Endothelial cell (in vitro differentiated cells): ENCODE data around the gene MYOCOS. TPM values are rescaled to one million over a fixed set of nuclear protein-coding genes. Genes with fewer than 3 reads are reported as not detected.

Experiments
- DNase-seq: peaks from one replicate; pipeline ENCODE4 v3.0.0; 2021; ENCODE audit warnings: low spot score
- H3K27ac Mint-ChIP-seq: one replicate; pipeline ENCODE4 v1.8.0; 2021; ENCODE audit warnings: mixed read lengths, inconsistent platforms; ENCODE audit not compliant: unreplicated experiment
- H3K27me3 Mint-ChIP-seq: one replicate; pipeline ENCODE4 v1.8.0; 2021; ENCODE audit warnings: mild to moderate bottlenecking, moderate library complexity, mixed read lengths, inconsistent platforms; ENCODE audit not compliant: unreplicated experiment
- H3K36me3 Mint-ChIP-seq: one replicate; pipeline ENCODE4 v1.8.0; 2021; ENCODE audit warnings: mild to moderate bottlenecking, low read depth, mixed read lengths, inconsistent platforms; ENCODE audit not compliant: unreplicated experiment
- H3K4me1 Mint-ChIP-seq: one replicate; pipeline ENCODE4 v1.8.0; 2021; ENCODE audit warnings: mild to moderate bottlenecking, mixed read lengths, inconsistent platforms; ENCODE audit not compliant: unreplicated experiment
- H3K4me3 Mint-ChIP-seq: one replicate; pipeline ENCODE4 v1.8.0; 2021; ENCODE audit warnings: mild to moderate bottlenecking, mixed read lengths, inconsistent platforms; ENCODE audit not compliant: unreplicated experiment
- H3K9me3 Mint-ChIP-seq: one replicate; pipeline ENCODE4 v1.8.0; 2021; ENCODE audit warnings: mixed read lengths, inconsistent platforms; ENCODE audit not compliant: unreplicated experiment
- CTCF ChIP-seq: fragments of 200-600 bp; sonication (generic); IDR thresholded peaks from one replicate; pipeline ENCODE4 v1.5.0; 2021; ENCODE audit warnings: antibody characterized with exemption; ENCODE audit not compliant: unreplicated experiment
- total RNA-seq: library from RNA; stranded (reverse); fragmentation: NEBNext Ultra II Directional; extraction: Animal tissue kit (Norgen Biotek cat#: 25700); gene quantifications from one replicate; pipeline ENCODE4 v1.2.1, GENCODE V29; 2021; ENCODE audit not compliant: unreplicated experiment

The MYOCOS gene
- total RNA-seq, 1 donor from 2014 or later, result not detected

DNA sequence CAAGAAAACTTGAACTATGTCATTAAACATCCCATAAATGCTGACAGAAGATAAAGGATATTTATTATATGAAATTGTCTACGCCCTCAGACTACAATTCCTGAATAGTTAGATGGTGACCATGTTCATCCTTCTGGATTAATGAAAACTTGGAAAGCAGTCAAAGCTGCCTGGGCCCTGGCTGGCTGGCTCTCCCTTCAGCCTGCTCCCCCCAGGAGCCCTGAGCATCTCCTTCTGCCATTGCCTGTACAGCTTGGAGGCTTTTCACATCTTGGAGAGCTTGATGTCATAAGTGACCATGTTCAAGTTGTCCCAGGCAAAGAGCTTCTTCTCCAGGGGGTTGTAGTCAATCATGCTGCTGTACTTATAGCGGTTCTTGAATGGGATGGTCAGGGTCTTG, 13.6 kb downstream of the MYOCOS start:
- no peaks in the 10 kb centered on the region for H3K36me3 Mint-ChIP-seq
- H3K9me3 Mint-ChIP-seq, result no peaks in the 10 kb centered on the region
- H3K4me1 Mint-ChIP-seq, result no peaks in the 10 kb centered on the region
- TF ChIP-seq CTCF, result no peak
- H3K27me3 Mint-ChIP-seq, result no peaks in the 10 kb centered on the region
- DNase-seq, result no peak
- H3K27ac Mint-ChIP-seq, result no peak overlapping the region
- H3K4me3 Mint-ChIP-seq, result no peak overlapping the region

DNA sequence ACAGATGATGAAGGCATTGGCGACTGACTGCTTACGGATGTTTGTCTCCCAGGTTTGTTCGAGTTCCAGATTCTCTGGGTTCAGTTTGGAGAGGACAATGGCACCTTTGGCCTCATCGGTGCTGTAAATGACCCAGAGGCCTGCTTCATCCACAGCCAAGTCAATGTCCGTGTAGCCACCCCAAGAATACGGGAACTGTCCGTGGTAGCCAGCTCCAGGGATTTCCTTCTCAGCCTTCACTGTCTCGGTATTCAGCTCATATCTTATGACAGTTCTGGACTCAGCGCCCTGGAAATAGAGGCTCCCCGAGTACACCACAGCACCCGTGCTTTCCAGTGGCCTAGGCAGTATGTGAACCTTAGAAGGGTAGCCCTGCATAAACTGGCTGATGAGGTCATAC, 14.1 kb downstream of the MYOCOS start:
- Mint-ChIP-seq H3K4me3 (no peak overlapping the region), H3K27ac (no peak overlapping the region), H3K9me3 (no peaks in the 10 kb centered on the region), H3K4me1 (no peaks in the 10 kb centered on the region), H3K27me3 (no peaks in the 10 kb centered on the region), H3K36me3 (no peaks in the 10 kb centered on the region)
- TF ChIP-seq CTCF, result no peak
- DNase-seq, result peak; percentile 11

- no peaks in the 10 kb centered on the region for H3K9me3 Mint-ChIP-seq
- H3K27ac Mint-ChIP-seq, result no peak overlapping the region
- no peak for DNase-seq
Measured at GRCh38 chr1:171637928-171638576, 16.0 kb downstream of the MYOCOS start.

GRCh38 chr1:171640225-171640624, 18.2 kb downstream of the MYOCOS start:
- Mint-ChIP-seq H3K36me3 (no peaks in the 10 kb centered on the region), H3K4me1 (peaks cover 4% of the 10 kb centered on the region), H3K9me3 (no peaks in the 10 kb centered on the region), H3K27me3 (no peaks in the 10 kb centered on the region), H3K4me3 (no peak overlapping the region), H3K27ac (no peak overlapping the region)
- no peak for TF ChIP-seq CTCF
- no peak for DNase-seq

More at GRCh38 chr1:171637928-171638576, 16.0 kb downstream of the MYOCOS start:
- no peak overlapping the region for H3K4me3 Mint-ChIP-seq
- no peaks in the 10 kb centered on the region for H3K36me3 Mint-ChIP-seq
- no peaks in the 10 kb centered on the region for H3K4me1 Mint-ChIP-seq
- H3K27me3 Mint-ChIP-seq, result no peaks in the 10 kb centered on the region
- TF ChIP-seq CTCF, result no peak

DNA sequence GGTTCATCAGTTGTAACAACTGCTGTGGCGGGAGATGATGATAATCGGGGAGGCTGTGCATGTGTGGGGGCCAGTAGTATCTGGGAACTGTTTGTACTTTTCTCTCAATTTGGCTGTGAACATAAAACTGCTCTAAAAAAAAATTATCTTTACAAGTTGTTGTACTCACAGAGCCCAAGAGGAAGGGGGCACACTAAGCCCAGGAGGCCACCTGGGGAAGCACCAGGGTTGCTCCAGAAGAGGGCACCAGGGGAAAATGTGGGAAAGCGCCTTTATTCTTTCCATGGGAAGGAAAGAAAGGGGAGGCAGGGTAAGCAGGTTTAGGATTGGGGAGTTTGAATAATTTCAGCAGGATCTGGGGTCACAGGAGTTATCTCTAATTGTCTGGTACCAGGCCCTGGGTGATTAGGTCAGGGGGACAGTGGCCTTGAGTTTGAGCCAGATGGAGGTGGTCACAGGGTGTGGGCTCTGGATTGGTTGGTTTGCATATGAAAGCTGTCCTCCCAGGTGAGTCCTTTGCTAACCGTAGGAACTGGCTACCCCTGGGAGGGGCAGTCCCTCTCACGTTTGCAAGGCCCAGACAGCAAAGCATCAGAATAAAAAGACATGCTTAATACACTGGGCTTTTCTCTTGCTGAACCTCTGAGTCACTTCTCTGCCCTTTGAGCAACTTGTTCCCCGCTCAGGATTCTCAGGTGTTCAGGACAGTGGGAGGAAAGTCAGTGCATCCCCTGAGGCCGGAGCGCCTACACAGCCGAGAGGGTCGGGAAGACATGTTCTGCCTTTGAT, 19.2 kb downstream of the MYOCOS start:
- Mint-ChIP-seq H3K27me3 (no peaks in the 10 kb centered on the region), H3K4me3 (no peak overlapping the region), H3K4me1 (peaks cover 5% of the 10 kb centered on the region), H3K36me3 (no peaks in the 10 kb centered on the region), H3K27ac (peak overlapping the region; percentile 2), H3K9me3 (no peaks in the 10 kb centered on the region)
- no peak for DNase-seq
- no peak for TF ChIP-seq CTCF
